ENCODE results near the gene PCNP.
"Not testable (repeated sequence)": the region's sequence is repeated elsewhere in the genome, so short reads cannot be mapped to it uniquely, and the experiment has no call there.

PCNP gene

GRCh38 chr3:101567528-101568317 is 6.3 kb upstream of the PCNP start:
- no peak for DNase-seq (ENCODE audit: low read depth)

GRCh38 chr3:101571028-101571895 is 2.7 kb upstream of the PCNP start:
- no peak for DNase-seq (ENCODE audit: low read depth)

- peak; percentile 26 for DNase-seq (ENCODE audit: low read depth)
These were observed 570 bp downstream of the PCNP start for GRCh38 chr3:101574388-101575112.

- no peak for DNase-seq (ENCODE audit: low read depth)
These were observed 3.3 kb downstream of the PCNP start for GRCh38 chr3:101577286-101577685.

- DNase-seq (ENCODE audit: low read depth): no peak
These were observed 14.6 kb downstream of the PCNP start for GRCh38 chr3:101588616-101589015.

- DNase-seq (ENCODE audit: low read depth): no peak
These were observed 17.1 kb downstream of the PCNP start for GRCh38 chr3:101591071-101591470.

- no peak for DNase-seq (ENCODE audit: low read depth)
These were observed 28.8 kb downstream of the PCNP start for GRCh38 chr3:101602731-101603130.

- no peak for DNase-seq (ENCODE audit: low read depth)
These were observed 29.2 kb downstream of the PCNP start for GRCh38 chr3:101603184-101603583.

- DNase-seq (ENCODE audit: low read depth): not testable (repeated sequence)
These were observed 31.4 kb downstream of the PCNP start for GRCh38 chr3:101605398-101605797.

GRCh38 chr3:101611023-101611422 is 37.0 kb downstream of the PCNP start:
- DNase-seq (ENCODE audit: low read depth): no peak

- not testable (repeated sequence) for DNase-seq (ENCODE audit: low read depth)
These were observed 39.0 kb downstream of the PCNP start for GRCh38 chr3:101613014-101613413.

- no peak for DNase-seq (ENCODE audit: low read depth)
These were observed 41.5 kb downstream of the PCNP start for GRCh38 chr3:101615525-101615924.

- DNase-seq (ENCODE audit: low read depth): no peak
These were observed 43.5 kb downstream of the PCNP start for GRCh38 chr3:101617478-101617877.

- no peak for DNase-seq (ENCODE audit: low read depth)
These were observed 44.7 kb downstream of the PCNP start for GRCh38 chr3:101618726-101619125.

GRCh38 chr3:101619734-101620133 is 45.8 kb downstream of the PCNP start:
- DNase-seq (ENCODE audit: low read depth): no peak

GRCh38 chr3:101623656-101624055 is 49.7 kb downstream of the PCNP start:
- no peak for DNase-seq (ENCODE audit: low read depth)

- no peak for DNase-seq (ENCODE audit: low read depth)
These were observed 50.9 kb downstream of the PCNP start for GRCh38 chr3:101624857-101625256.

GRCh38 chr3:101625879-101626278 is 51.9 kb downstream of the PCNP start:
- no peak for DNase-seq (ENCODE audit: low read depth)

GRCh38 chr3:101629219-101629618 is 55.2 kb downstream of the PCNP start:
- no peak for DNase-seq (ENCODE audit: low read depth)

GRCh38 chr3:101631098-101631796 is 57.3 kb downstream of the PCNP start:
- no peak for DNase-seq (ENCODE audit: low read depth)

GRCh38 chr3:101631959-101632358 is 58.0 kb downstream of the PCNP start:
- DNase-seq (ENCODE audit: low read depth): not testable (repeated sequence)

GRCh38 chr3:101632586-101632985 is 58.6 kb downstream of the PCNP start:
- no peak for DNase-seq (ENCODE audit: low read depth)
